GM10248 (cell line): ENCODE measurements around the gene AUTS2.

Source experiments
- CTCF ChIA-PET: fragments of 300-600 bp; sonication (Branson Sonifier 250); formaldehyde crosslinking; extraction: SDS; loops from one replicate; lab custom pipeline; 2021; ENCODE audit warnings: antibody characterized with exemption; lab: Yijun Ruan, JAX
- POLR2A ChIA-PET: fragments of 350-650 bp; sonication (Branson Sonifier 250); formaldehyde crosslinking; extraction: SDS; loops from one replicate; lab custom pipeline; 2020; ENCODE audit warnings: antibody characterized with exemption; lab: Yijun Ruan, JAX
- DNase-seq: peaks from one replicate; pipeline ENCODE4 v3.0.0; 2012; ENCODE audit errors: extremely low spot score
- TF ChIP-seq, protein P1 (sequence below): IDR thresholded peaks from 2 replicates; pipeline ENCODE4 v1.5.1; 2012; ENCODE audit warnings: mild to moderate bottlenecking, low read depth; ENCODE audit errors: extremely low read depth, missing control alignments, control extremely low read depth

AUTS2 gene

GRCh38 chr7:70372768-70373515 lies 774.7 kb downstream of the AUTS2 start:
- CTCF ChIA-PET = interaction anchor here (1.2 kb wide), 1 partner anchor 19 kb away, joined by 3 read pairs; no protein-coding TSS in a partner anchor
- TF ChIP-seq, protein P1, sequence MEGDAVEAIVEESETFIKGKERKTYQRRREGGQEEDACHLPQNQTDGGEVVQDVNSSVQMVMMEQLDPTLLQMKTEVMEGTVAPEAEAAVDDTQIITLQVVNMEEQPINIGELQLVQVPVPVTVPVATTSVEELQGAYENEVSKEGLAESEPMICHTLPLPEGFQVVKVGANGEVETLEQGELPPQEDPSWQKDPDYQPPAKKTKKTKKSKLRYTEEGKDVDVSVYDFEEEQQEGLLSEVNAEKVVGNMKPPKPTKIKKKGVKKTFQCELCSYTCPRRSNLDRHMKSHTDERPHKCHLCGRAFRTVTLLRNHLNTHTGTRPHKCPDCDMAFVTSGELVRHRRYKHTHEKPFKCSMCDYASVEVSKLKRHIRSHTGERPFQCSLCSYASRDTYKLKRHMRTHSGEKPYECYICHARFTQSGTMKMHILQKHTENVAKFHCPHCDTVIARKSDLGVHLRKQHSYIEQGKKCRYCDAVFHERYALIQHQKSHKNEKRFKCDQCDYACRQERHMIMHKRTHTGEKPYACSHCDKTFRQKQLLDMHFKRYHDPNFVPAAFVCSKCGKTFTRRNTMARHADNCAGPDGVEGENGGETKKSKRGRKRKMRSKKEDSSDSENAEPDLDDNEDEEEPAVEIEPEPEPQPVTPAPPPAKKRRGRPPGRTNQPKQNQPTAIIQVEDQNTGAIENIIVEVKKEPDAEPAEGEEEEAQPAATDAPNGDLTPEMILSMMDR = no peak
- POLR2A ChIA-PET = no interaction called here
- no peak for DNase-seq

DNA sequence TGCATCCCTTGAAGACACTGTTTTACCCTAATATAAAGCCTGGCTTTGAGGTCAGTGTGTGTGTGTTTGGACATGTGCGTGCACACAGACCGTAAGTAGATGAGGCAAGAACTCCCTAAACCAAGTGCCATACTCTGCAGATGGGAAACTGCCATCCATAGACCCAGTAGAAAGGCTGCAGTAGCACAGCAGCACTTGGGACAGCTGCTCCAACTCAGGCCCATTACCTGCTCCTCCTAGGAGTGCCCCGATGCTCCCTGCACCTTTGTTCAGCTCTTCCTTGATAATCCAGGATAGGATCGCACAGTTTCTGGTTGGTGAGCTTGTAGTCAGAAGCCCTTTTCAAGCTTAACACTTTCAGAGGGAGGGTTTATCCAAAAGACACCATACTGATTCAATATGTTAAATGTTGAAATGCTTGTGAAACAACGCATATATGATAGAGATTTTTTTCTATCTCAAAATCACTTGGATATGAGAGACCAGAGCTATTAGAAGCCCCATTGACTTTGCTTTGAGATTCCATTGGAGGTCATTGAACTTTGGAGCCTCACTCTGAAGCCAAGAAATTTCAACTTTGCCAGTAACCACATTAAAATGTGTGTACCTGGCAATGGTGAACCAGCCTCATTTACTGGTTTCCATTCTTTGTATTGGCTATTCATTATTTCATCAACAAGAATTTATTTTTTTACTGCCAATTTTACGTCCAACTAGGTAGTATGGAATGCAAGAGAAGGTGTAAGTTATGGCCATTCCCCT lies 776.7 kb downstream of the AUTS2 start:
- CTCF ChIA-PET = interaction anchor here (1.8 kb wide), 1 partner anchor 10 kb away, joined by 4 read pairs; no protein-coding TSS in a partner anchor
- POLR2A ChIA-PET = no interaction called here

DNA sequence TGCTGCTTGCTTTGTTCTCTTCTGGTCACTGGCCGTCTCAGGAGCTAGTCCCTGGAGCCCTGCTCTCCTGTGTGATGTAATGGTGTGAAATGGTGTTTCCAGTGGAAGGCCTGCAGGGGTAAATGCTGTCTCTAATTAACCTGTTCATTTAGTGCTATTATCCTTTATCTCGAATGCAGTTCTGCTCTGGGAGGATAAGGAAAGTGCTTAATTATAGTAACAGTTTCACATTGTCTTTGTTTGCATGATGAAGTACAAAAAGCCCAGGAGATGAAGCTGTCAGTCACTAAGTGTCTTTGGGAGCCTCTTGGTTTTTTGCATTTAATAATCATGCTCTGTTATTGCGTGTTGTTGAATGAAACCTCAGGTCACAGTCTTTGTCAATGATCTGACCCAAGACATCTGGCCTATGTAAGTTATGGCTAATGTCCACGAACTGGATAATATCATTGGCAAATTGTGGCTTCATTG lies 778.3 kb downstream of the AUTS2 start:
- TF ChIP-seq, protein P1 = no peak
- CTCF ChIA-PET = interaction anchor here (1.8 kb wide), 1 partner anchor 11 kb away, joined by 4 read pairs; no protein-coding TSS in a partner anchor
- POLR2A ChIA-PET = no interaction called here
- DNase-seq = no peak

More for the DNA sequence above, 776.7 kb downstream of the AUTS2 start:
- TF ChIP-seq, protein P1 = no peak
- no peak for DNase-seq

DNA sequence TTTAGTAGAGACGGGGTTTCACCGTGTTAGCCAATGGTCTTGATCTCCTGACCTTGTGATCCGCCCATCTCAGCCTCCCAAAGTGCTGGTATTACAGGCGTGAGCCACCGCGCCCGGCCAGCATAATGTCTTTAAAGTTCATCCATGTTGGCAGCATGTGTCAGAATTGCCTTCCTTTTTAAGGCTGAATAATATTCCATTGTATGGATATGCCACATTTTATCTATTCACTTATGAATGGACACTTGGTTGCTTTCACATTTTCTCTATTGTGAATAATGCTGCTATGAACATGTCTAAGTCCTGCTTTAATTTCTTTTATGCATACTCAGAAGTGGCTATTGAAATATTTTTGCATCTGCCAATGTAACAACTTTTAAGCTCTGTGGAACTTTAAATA lies 779.7 kb downstream of the AUTS2 start:
- no peak for DNase-seq
- CTCF ChIA-PET = interaction anchor here (1.1 to 1.2 kb wide), 2 partner anchors 20 to 56 kb away, joined by 3 to 4 read pairs; no protein-coding TSS in a partner anchor
- TF ChIP-seq, protein P1 = no peak
- POLR2A ChIA-PET = no interaction called here

DNA sequence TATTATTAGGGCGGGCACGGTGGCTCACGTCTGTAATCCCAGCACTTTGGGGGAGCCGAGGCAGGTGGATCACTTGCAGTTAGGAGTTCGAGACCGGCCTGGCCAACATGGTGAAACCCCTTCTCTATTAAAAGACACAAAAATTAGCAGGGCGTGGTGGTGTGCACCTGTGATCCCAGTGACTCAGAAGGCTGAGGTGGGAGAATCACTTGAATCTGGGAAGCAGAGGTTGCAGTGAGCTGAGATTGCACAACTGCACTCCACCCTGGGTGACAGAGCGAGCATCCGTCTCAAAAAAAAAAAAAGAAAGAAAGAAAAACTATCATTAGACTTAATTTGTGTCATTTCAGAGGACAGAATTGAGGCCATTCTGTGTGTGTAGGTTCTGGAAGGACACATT lies 780.9 kb downstream of the AUTS2 start:
- ChIA-PET POLR2A (no interaction called here), CTCF (interaction anchor here (0.7 to 1.6 kb wide), 4 partner anchors 10 to 55 kb away, joined by 3 to 4 read pairs (median 4); no protein-coding TSS in a partner anchor)
- TF ChIP-seq, protein P1 = no peak
- DNase-seq = no peak

GRCh38 chr7:70380421-70381015 lies 782.2 kb downstream of the AUTS2 start:
- DNase-seq = no peak
- CTCF ChIA-PET = interaction anchor here (1.1 to 2.2 kb wide), 3 partner anchors 12 to 15 kb away, joined by 3 to 8 read pairs (median 4); no protein-coding TSS in a partner anchor
- POLR2A ChIA-PET = no interaction called here

More at GRCh38 chr7:70380421-70381015, 782.2 kb downstream of the AUTS2 start:
- TF ChIP-seq, protein P1 = no peak
